Adipocyte (in vitro differentiated cells): ENCODE data around the gene TMLHE.
A peak's percentile ranks its signal among the peaks of the same experiment; 100 is the strongest.
"Not testable (repeated sequence)": the region's sequence is repeated elsewhere in the genome, so short reads cannot be mapped to it uniquely, and the experiment has no call there.

ENCODE experiments used
- DNase-seq: peaks from one replicate; pipeline ENCODE4 v3.0.0-alpha.2; 2015; ENCODE audit warnings: low read depth
- H3K27me3 ChIP-seq: replicated peaks from 2 replicates; pipeline ENCODE4 v1.7.0; 2013; ENCODE audit warnings: mild to moderate bottlenecking, low read length, moderate library complexity; ENCODE audit not compliant: control insufficient read depth, insufficient read depth
- H3K36me3 ChIP-seq: 2 replicates; pipeline ENCODE4 v1.7.0; 2013; ENCODE audit warnings: low read length, mild to moderate bottlenecking, moderate library complexity; ENCODE audit not compliant: control insufficient read depth, insufficient read depth, severe bottlenecking
- H3K4me1 ChIP-seq: 2 replicates; pipeline ENCODE4 v1.7.0; 2013; ENCODE audit warnings: mild to moderate bottlenecking, low read length, moderate library complexity; ENCODE audit not compliant: control insufficient read depth, insufficient read depth
- H3K4me3 ChIP-seq: 2 replicates; pipeline ENCODE4 v1.7.0; 2013; ENCODE audit warnings: mild to moderate bottlenecking, low read length, moderate library complexity
- H3K9ac ChIP-seq: 2 replicates; pipeline ENCODE4 v1.7.0; 2013; ENCODE audit warnings: mild to moderate bottlenecking, low read length, moderate library complexity
- H3K9me3 ChIP-seq: 2 replicates; pipeline ENCODE4 v1.7.0; 2013; ENCODE audit warnings: mild to moderate bottlenecking, low read length, moderate library complexity; ENCODE audit not compliant: control insufficient read depth

TMLHE gene

GRCh38 chrX:155612312-155613224 is at the start of gene TMLHE, which contains the start of gene SPRY3:
TMLHE (minus strand) TSS chrX:155612952; CDS start chrX:155545276, 67,676 bp downstream.
SPRY3 (plus strand) TSS chrX:155612586.
- Histone ChIP-seq H3K4me3 (peak within 1 kb of the TSS; percentile 90), H3K9ac (peak within 1 kb of the TSS; percentile 94), H3K4me1 (peaks cover 7% of the 10 kb centered on the region), H3K27me3 (no peaks in the 10 kb centered on the region), H3K36me3 (no peaks in the 10 kb centered on the region), H3K9me3 (peaks cover 3% of the 10 kb centered on the region)
- peak; percentile 73 for DNase-seq

DNA sequence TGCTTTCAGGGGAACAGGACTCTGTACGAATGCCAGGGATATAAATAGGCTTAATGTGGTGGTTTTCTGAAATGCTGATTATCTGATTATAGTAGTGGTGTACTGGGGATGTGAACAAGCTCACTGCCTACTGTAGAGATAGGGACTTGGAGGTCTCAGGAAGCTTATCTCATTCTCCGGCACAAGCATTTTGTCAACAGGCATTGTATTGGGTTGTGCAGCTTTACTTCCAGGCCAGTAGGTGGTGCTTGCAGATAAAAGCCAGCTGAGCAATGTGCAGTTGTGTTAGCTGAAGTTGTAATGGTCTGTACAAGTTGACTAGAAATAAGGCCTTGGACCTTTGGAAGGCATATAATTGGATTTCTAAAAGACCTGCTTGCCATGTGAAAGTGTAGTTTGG is 49.5 kb upstream of the TMLHE start:
- Histone ChIP-seq H3K9ac (no peak overlapping the region), H3K4me1 (no peaks in the 10 kb centered on the region), H3K36me3 (no peaks in the 10 kb centered on the region), H3K9me3 (peaks cover 16% of the 10 kb centered on the region), H3K4me3 (no peak overlapping the region), H3K27me3 (no peaks in the 10 kb centered on the region)
- DNase-seq, result no peak

GRCh38 chrX:155645180-155645579 is 32.4 kb upstream of the TMLHE start:
- Histone ChIP-seq H3K27me3 (no peaks in the 10 kb centered on the region), H3K9me3 (peaks cover 4% of the 10 kb centered on the region), H3K36me3 (no peaks in the 10 kb centered on the region), H3K4me1 (no peaks in the 10 kb centered on the region), H3K9ac (no peak overlapping the region), H3K4me3 (no peak overlapping the region)
- DNase-seq, result no peak

GRCh38 chrX:155643240-155643639 is 30.5 kb upstream of the TMLHE start:
- Histone ChIP-seq H3K27me3 (no peaks in the 10 kb centered on the region), H3K9ac (no peak overlapping the region), H3K36me3 (no peaks in the 10 kb centered on the region), H3K4me3 (no peak overlapping the region), H3K4me1 (no peaks in the 10 kb centered on the region), H3K9me3 (peaks cover 4% of the 10 kb centered on the region)
- no peak for DNase-seq

- not testable (repeated sequence) for H3K4me1 ChIP-seq, H3K36me3 ChIP-seq, H3K27me3 ChIP-seq, H3K9me3 ChIP-seq, H3K9ac ChIP-seq
- H3K4me3 ChIP-seq, result peak overlapping the region; percentile 73
- peak; percentile 1 for DNase-seq
Observed at GRCh38 chrX:155641371-155641770, 28.6 kb upstream of the TMLHE start.

DNA sequence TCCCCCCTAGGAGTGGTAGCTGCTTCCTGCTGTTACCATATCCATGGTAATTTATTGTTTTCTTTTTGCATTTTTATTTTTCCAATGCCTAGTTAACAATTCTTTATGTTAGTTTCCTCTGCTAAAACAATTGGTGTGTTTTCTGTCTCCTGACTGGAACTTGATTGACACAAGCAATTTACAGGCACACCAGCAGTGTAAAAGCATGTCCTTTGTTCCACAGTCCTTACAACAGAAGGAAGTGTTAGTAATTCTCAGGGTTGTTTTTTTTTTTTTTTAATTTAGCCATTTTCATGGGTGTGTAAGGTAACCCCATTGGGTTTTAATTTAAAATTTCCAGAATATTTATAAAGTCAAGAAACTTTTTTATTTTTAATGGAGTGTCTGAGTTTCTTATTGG is 25.0 kb upstream of the TMLHE start:
- Histone ChIP-seq H3K36me3 (no peaks in the 10 kb centered on the region), H3K9ac (no peak overlapping the region), H3K9me3 (no peaks in the 10 kb centered on the region), H3K27me3 (no peaks in the 10 kb centered on the region), H3K4me3 (no peak overlapping the region), H3K4me1 (no peaks in the 10 kb centered on the region)
- no peak for DNase-seq

GRCh38 chrX:155635019-155635418 is 22.3 kb upstream of the TMLHE start:
- not testable (repeated sequence) for H3K9ac ChIP-seq, H3K27me3 ChIP-seq, DNase-seq, H3K4me1 ChIP-seq, H3K9me3 ChIP-seq, H3K4me3 ChIP-seq, H3K36me3 ChIP-seq

DNA sequence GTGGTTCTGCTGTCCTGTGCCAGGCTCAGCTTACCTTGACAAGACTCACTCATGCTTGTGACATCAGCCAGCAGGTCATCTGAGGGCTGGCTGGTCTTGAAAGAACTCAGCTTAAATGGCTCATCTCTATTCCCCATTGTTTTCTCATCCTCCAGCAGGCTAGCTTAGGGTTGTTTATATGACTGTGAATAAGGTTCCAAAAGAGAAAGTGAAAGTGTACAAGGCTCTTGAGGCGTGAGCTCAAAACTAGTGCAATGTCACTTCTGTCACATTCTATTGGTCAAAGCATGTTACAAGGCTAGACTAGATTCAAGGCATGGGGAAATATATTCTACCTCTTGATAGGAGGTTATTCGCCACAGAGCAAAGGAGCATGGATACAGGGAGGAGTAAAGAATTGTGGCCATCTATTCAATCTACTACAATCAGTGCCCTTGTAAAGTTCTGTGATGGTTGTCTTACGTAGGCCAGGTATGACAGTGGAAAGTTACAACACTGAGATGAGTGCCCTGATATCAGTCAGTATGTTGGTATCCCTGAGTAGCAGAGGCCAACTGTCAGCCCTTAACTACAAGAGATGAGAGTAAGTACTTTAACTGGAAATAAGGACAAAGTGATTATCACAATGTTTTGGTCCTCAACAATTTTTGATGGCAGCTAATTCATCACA is 19.8 kb upstream of the TMLHE start:
- H3K4me3 ChIP-seq, result no peak overlapping the region
- H3K36me3 ChIP-seq, result no peaks in the 10 kb centered on the region
- peaks cover 13% of the 10 kb centered on the region for H3K9me3 ChIP-seq
- no peak overlapping the region for H3K9ac ChIP-seq
- H3K4me1 ChIP-seq, result no peaks in the 10 kb centered on the region
- peak; percentile 7 for DNase-seq
- H3K27me3 ChIP-seq, result no peaks in the 10 kb centered on the region

GRCh38 chrX:155620110-155620509 is 7.4 kb upstream of the TMLHE start:
- not testable (repeated sequence) for H3K36me3 ChIP-seq, H3K27me3 ChIP-seq, DNase-seq, H3K4me3 ChIP-seq, H3K9me3 ChIP-seq, H3K9ac ChIP-seq, H3K4me1 ChIP-seq

- H3K27me3 ChIP-seq, result no peaks in the 10 kb centered on the region
- H3K9me3 ChIP-seq, result peaks cover 7% of the 10 kb centered on the region
- no peak overlapping the region for H3K9ac ChIP-seq
- no peak overlapping the region for H3K4me3 ChIP-seq
- DNase-seq, result no peak
- H3K4me1 ChIP-seq, result peaks cover 5% of the 10 kb centered on the region
- no peaks in the 10 kb centered on the region for H3K36me3 ChIP-seq
Observed at GRCh38 chrX:155615938-155616337, 3.2 kb upstream of the TMLHE start.

DNA sequence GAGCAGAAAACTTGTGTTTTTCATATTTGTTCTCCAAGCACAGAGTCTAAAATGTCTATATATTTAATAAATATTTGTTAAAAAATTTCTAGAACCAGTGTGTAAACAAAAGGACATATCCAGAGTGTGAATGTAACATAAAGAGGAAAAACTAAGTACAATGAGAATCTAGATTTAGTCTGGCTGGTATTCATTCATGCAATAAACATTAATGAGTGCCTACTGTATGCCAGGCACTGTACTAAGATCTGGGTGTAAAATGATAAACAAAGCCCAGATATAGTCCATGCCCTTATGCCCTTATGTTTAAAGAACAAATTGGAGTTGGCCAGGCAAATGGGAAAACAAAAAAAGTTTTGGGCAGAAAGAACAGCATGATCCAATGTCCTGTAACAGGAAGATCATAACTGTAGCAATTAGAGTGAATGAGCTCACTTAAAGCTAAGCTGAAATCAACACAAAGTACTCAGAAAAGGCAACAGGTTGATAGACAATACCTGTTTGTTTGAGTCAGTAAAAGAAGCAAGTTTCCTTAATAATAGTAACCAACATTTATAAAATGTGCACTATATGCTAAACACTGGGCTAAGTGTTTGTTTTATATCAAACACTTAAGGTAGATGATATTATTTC is 1.3 kb upstream of the TMLHE start:
- no peak for DNase-seq
- Histone ChIP-seq H3K9me3 (peaks cover 7% of the 10 kb centered on the region), H3K36me3 (no peaks in the 10 kb centered on the region), H3K4me3 (no peak overlapping the region), H3K9ac (no peak overlapping the region), H3K27me3 (no peaks in the 10 kb centered on the region), H3K4me1 (peaks cover 7% of the 10 kb centered on the region)
